GM19035 (cell line): Measurements from ENCODE around the gene METTL1.
"Not testable (repeated sequence)": the region's sequence is repeated elsewhere in the genome, so short reads cannot be mapped to it uniquely, and the experiment has no call there.

Source experiments
- ATAC-seq: cut with Tn5 transposase; IDR thresholded peaks from one replicate; pipeline ENCODE4 v1.9.1; 2021; ENCODE audit not compliant: unreplicated experiment

Gene METTL1

DNA sequence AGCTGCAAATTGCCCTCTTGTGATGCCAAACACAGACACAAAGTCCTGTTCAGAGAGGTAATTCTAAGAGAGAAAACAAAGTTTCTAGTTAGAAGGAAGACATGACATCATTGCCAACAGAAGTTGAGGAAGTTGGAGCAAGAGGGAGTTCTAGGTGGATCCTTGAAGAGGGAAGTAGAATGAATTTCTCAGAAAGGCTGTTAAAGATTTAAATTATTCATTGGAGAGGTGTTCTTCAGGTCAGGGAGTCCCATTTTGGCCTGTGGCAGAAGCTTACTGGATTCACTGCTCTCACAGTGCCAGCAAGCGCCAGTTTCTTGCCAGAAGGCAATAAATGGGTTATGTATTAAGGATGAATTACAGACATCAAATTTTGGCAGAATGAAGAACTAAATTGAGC, 26.0 kb upstream of the METTL1 start:
- no peak for ATAC-seq

DNA sequence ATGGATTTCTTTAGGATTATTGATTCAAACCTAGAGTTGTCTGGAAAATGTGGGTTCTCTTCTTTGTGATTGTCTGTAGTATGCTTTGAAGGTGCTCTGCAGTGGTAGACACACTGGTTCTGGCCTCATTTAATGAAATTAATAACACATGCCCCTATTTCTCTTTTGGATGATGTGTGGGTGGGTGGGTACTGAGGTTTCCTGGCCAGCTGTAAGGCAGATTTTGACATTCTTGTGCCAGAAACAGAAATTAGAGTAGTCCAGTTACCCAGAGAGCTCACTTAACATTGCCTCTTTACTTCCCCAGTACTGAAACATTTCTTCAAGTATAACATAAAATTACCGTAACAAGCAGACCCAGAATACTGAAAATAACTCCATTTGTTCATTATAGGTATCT, 25.1 kb upstream of the METTL1 start:
- ATAC-seq: no peak

DNA sequence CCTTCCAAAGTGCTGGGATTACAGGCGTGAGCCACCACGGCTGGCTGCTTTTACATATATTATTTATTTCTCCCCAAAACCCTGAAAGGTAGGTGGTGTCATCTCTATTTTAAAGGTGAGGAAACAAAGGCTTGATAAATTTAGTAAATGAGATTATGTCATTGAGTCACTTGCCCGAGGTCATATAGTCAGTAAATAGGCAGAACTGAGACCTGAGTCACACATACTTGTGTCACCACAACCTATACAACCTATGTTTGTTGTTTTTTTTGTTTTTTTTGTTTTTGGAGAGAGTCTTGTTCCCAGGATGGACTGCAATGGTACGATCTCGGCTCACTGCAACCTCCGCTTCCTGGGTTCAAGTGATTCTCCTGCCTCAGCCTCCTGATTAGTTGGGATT, 23.4 kb upstream of the METTL1 start:
- ATAC-seq: no peak

DNA sequence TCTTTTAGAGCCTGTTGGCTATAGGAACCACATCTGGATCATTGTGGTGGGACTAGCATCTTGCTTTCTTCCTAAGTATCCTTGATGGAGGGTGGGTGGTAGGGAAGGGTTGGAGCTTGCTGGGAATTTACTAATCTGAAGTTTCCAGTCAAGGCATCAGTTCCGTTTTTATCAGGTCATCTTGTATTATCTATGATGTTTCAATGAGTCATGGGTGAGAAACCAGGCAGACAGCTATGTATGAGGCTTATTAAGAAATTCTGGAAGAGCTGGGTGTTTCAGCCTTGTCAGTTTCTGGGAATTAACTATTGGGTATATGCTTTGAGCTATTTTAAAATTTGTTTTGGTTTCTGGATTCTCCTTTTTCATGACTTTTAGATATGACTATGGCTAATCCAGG, 22.0 kb upstream of the METTL1 start:
- ATAC-seq: no peak

DNA sequence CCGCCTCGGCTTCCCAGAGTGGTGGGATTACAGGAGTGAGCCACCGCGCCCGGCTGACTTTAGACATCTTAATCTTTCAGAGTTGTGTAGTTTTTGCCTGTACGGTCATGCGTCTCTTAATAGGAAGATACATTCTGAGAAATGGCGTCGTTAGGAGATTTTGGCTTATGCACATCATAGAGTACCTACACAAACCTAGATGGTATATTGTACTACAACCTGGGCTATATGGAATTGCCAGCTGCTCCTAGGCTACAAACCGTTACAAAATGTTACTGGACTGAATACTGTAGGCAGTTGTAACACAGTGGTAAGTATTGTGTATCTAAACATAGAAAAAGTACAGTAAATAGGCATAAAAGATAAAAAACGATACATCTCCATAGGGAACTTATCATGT, 12.0 kb upstream of the METTL1 start:
- ATAC-seq: no peak

DNA sequence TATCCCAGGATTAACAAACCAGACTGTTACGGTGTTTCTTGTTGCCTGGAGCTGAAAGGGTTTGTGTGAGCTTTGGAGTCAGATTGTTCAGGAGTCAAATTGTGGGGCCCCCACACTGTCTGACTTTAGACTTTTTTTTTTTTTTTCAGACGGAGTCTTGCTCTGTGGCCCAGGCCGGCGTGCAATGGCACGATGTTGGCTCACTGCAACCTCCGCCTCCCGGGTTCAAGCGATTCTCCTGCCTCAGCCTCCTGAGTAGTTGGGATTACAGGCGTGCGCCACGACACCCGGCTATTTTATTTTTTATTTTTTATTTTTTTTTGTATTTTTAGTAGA, 11.5 kb upstream of the METTL1 start:
- no peak for ATAC-seq

DNA sequence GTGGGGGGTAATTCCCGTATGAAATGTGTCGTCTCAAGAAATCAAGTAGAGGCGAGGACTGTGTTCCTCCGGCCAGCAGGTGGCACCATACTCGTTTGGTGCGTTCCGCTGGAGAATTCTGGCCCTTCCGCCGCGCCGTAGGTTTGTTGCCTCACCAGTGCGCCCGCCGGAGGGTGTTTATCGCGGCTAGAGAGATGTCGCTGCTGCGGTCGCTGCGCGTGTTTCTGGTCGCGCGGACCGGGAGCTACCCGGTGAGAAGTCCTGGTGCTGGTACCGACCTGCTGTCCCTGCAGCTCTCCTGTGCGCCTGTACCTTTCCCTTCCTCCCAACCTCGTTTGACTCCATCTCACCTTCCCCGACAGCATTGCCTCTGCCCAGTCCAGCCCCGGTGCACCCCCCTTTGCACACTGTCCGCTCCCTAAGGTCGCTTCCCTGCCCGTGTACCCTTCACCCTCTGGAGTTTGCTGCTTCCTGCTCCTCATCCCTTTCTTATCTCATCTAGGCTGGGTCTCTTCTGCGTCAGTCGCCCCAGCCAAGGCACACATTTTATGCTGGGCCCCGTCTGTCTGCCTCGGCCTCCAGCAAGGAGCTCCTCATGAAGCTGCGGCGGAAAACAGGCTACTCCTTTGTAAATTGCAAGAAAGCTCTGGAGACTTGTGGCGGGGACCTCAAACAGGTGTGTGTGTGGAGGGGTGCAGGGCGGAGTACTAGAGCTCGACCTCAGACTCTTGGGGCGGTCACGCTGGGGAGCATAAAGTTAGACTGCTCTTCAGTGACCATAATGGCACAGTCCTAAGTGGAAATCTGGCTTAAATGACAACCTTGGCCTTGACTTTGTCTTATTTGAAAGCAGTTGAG, 10.9 kb upstream of the METTL1 start, which contains the start of gene TSFM:
TSS of gene TSFM (plus strand) at position 180 of the 858 bp plus-strand sequence. CDS start at position 195, 15 bp downstream.
- peak; percentile 82 for ATAC-seq

DNA sequence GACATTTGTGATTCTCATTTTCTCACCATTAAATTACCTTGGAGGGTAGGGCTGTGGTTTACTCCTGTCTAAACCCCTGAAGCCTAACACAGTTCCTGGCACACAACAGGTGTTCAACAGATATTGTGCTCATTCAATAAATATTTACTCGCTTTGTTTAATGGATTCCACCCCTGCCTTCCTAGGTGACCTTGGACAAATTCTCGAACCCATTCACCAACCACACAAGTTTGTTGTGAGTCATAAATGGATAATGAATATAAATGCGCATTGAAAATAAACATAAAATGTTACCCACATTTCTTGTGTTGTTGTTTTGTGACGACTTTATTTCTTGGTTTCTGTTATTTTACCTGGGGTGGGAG, 10.3 kb upstream of the METTL1 start:
- ATAC-seq: peak; percentile 5

DNA sequence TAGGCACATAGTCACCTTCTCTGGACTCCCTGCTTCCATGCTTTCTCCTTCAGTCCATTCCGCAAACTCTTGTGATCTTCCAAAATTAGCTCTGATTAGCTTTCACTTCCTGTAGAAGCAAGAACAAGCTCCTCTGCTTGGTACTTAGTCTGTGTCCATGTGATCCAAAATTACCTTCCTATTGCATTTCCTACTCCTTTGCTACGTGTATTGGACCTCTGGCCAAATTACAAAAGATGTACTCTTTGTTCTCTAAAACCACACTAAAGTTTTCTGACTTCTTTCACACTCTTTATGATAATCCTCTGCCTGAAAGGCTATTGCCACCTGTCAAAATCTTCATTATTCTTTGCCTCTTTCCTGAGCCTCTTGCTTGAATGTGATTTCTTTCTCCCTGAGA, 9.9 kb upstream of the METTL1 start:
- no peak for ATAC-seq

DNA sequence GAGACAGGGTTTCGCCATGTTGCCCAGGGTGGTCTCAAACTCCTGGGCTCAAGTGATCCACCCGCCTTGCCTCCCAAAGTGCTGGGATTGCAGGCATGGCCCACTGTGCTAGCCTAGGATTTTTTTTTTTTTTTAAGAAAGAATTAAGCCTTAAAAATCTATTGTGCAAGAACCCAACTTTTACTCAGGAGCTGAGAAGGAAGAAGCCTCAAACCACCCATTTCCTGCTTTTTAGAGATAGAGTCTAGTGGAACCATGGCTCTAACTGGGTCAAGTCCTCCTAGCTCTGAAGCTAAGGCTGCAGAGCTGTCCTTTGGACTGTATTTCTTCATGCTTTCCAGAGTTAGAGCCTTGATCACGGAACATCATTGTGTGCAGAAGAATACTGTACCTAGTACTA, 9.3 kb upstream of the METTL1 start:
- ATAC-seq: no peak

DNA sequence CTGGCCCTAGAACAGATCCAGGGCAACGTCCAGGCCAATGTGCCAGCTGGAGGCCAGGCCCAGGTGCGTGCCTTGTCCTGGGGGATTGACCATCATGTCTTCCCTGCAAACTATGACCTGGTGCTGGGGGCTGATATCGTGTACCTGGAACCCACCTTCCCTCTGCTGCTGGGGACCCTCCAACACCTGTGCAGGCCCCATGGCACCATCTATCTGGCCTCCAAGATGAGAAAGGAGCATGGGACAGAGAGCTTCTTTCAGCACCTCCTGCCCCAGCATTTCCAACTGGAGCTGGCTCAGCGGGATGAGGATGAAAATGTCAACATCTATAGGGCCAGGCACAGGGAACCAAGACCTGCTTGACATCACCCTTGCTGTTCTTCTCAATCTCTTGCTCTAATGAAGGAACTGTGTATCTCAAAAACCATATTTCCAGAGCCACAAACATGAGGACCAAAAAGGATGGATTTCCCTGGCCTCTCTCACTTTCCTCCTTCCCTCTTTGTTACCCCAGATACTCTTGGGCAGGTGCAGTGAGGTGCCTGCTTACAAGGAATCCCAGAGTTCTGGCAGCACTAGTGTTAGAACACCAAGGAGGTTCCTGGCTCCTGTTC, 8.5 kb upstream of the METTL1 start:
- ATAC-seq: no peak

DNA sequence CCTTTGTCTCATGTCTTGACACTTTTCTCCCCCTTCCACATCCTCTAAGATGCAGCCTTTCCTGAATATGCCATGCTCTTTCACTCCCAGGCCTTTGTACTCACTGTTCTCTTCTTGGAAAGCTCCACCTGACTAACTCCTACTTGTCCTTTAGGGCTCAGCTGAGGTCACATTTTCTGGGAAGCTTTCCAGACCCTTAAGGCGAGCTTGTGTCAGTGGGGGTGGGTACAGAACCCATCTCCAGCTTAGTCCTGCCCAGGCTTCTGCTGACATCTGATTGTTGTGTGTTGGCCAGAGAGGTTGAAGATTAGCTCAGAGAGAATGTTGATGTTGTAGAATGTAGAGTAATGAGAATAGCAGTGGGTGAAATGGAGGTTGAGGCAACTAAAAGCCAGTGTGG, 7.8 kb upstream of the METTL1 start:
- ATAC-seq: no peak

DNA sequence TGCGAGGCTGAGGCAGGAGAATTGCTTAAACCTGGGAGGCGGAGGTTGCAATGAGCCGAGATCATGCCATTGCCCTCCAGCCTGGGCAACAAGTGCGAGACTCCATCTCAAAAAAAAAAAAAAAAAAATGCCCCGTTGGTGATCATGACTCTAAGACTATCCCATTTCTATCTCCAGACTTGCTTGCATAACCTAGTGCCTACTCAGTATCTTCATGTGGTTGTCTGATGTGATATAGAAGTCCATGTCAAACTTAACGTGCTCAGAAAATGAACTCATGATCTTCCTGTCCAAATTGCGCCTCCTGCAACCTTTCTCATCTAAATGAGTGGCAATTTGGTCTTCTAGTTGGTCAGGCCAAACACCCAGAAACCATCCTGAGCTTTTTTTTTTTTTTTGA, 6.0 kb upstream of the METTL1 start:
- ATAC-seq: no peak

DNA sequence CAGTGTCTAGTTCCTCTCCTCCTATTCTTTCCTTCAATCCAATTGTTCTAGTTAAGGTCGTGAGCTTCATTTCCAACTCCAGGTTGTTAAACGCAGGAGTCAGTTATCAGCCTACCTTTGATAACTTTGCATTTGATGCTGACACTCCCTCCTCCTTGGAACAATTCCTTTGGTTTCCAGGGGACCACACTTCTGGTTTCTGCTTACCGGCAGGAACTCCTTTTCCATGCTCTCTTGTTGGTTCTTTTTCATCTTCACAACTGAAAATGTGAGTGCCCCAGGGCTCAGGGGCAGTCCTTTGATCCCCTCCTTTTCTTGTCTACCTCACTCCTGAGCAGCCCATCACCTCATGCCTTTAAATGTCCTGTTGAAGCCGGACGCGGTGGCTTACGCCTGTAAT, 5.5 kb upstream of the METTL1 start:
- no peak for ATAC-seq

DNA sequence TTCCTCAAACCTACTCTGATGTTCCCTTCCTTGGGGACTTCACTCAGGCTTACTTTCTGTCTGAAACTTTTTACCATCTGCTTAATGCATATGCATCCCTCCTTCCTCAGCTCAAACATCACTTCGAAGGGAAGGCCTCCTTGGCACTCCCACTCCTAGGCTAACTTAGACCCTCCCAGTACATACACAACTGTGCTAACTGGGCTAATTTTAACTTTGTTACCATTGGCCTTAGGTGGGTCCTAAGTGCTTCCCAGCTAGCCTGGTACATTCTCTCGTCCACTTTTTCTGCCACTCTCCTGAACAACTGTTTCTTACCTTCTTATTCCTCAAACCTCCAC, 4.3 kb upstream of the METTL1 start:
- ATAC-seq: no peak

DNA sequence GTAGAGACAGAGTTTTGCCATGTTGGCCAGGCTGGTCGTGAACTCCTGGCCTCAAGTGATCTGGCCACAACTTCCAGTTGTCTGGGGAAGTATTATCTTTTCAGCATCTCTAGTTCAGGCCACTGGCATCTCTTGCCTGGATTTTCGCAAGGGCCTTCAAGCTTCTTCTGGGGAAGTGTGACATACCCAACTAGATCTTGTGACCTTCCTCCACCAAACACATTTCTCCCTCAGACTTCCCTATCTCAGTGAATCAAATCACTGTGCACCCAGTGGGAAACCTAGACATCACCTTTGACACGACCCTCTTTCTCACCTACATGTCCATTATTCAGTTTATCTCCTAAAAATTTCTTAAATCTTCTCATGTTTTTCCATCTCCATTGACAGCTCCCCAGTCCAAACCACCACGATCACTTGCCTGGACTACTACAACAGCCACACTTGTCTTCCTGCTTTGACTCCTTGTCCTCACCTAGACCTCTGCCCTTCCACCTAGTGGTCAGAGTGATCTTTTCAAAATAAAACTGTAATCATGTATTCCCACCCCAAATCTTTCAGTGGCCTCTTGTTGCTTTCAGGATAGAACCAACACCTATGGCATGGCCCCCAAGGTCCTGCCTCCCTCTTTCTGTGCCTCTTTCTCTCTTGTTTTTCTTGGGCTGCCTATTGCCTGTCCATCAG, 3.8 kb upstream of the METTL1 start:
- ATAC-seq: no peak

DNA sequence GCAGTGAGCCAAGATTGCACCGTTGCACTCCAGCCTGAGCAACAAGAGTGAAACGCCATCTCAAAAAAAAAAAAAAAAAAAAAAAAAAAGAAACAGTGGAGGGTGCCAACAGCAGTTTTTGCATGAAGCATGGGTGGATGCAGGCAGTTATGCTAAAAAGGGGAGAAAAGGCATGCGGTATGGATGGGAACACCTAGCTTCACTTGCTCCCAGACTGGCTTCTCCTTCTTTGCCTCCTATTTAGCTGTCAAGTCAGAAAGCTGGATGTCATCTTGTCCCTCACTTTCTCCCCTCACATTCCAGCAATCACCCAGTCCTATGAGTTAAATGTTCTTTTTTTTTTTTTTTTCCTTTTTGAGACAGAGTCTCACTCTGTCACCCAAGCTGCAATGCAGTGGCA, 3.1 kb upstream of the METTL1 start:
- ATAC-seq: no peak

DNA sequence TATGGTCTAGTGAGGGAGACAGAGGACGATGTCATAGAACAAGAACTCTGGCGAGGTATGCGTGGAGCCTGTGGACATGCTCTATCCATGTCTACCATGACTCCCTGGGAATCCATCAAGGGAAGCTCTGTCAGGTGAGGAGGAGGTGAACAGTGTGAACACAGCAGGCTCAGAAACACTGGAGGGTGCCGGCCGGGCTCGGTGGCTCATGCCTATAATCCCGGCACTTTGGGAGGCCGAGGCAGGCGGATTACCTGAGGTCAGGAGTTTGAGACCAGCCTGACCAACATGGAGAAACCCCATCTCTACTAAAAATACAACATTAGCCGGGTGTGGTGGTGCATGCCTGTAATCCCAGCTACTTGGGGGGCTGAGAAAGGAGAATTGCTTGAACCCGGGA, 2.7 kb upstream of the METTL1 start:
- ATAC-seq: not testable (repeated sequence)

DNA sequence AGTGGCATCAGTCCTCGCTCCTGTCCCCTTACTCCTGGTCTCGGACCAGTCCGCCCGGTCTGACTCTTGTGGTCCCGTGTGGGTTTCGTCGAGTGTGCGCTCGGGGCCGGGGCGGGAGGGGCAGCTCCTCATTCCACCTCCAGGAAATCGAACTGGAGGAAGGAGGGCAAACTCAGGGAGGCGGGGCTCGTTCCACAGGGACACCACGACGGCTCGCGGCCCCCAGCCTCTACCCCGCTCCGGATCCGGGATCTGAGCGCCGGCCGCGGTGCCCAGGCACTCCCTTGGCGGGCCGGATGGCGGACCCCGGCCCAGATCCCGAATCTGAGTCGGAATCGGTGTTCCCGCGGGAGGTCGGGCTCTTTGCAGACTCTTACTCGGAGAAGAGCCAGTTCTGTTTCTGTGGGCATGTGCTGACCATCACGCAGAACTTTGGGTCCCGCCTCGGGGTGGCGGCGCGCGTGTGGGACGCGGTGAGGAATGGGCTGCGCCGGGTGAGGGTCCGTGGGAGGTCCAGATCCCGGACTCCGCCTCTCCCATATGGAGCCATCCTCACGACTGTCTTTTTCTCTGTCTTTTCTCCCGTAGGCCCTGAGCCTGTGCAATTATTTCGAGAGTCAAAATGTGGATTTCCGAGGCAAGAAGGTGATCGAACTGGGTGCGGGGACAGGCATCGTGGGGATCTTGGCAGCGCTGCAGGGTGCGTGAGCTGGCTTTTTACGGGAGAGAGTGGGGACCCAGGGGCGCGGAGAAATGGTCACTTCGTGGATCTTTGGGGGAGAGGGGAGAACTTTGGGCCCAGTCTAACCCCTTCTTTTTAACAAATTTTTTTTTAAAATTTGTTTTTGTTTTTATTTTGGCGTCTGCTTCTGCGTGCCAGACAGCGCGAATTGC, 771 bp upstream of the METTL1 start, which contains the start of gene EEF1AKMT3:
TSS of gene EEF1AKMT3 (plus strand) at position 186 of the 894 bp plus-strand sequence. CDS start at position 297, 111 bp downstream.
- peak; percentile 17 for ATAC-seq

DNA sequence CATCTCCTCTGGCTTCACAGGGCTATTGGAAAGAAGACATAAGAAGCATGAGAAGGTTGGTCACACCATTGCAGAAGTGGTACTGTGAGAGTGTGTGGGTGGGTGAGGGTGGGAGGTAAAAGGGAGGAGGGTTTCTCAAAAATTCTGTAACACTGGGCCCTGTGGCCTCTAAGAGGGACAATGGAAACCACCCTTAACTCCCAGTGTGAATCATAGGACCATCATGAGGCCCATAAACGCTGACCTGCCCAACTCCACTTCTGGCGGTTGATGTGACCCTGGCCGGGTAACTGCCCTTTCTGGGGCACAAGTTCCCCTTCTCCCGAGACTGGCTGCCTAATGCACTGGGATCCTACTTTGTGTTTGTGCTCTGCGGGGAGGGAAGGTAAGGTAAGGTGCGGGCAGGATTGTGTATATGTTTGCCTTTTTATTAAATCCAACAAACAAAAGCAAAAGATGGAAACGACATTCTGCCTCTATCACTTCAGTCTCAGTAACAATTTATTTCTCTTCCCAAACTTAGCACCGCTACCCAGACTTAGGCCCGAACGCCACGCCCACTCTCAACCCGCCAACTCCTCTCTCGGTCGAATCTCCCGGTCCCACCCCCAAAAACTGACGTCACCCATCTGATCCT, 551 bp downstream of the METTL1 start:
- ATAC-seq: peak; percentile 75

DNA sequence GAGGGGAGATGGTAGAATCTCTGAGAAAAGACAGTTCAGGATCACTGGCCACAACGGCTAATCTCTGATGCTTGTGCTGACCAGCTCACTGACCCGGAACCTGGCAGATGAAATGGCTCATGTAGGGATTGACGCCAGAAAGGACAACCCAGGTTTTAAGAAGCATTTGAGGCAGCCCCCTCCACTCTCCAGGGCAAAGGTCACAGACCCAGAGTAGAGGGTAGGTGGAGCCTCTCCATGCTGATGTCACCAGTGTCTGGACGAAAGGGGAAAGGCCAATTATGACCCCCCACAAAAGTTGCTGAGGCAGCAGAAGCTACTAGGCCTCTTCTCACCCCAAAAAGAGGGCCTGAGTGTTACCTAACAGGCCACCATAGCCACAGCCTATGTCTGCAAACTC, 1.2 kb downstream of the METTL1 start:
- no peak for ATAC-seq
